Activated effector memory CD4-positive, alpha-beta T cell treated with anti-CD3 and anti-CD28 coated beads, Interleukin-2, amount 50 U/mL, for 16 hours (primary cell): ENCODE measurements around the gene RUNX1.

Source experiments
- DNase-seq: peaks from one replicate; pipeline ENCODE4 v3.0.0-alpha.2; 2020

RUNX1 gene

GRCh38 chr21:34889676-34890469 lies 159.2 kb downstream of the RUNX1 start:
- peak; percentile 91 for DNase-seq

DNA sequence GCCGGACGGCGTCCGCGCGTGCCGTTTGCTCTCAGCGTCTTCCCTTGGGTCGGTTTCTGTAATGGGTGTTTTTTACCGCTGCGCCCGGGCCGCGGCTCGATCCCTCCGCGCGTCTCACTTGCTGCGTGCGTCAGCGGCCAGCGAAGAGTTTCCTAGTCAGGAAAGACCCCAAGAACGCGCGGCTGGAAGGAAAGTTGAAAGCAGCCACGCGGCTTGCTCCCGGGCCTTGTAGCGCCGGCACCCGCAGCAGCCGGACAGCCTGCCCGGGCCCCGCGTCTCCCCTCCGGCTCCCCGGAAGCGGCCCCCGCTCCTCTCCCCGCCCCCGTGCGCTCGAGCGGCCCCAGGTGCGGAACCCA lies 159.8 kb downstream of the RUNX1 start:
- peak; percentile 84 for DNase-seq

GRCh38 chr21:34888569-34889319 lies 160.4 kb downstream of the RUNX1 start:
- peak; percentile 93 for DNase-seq

DNA sequence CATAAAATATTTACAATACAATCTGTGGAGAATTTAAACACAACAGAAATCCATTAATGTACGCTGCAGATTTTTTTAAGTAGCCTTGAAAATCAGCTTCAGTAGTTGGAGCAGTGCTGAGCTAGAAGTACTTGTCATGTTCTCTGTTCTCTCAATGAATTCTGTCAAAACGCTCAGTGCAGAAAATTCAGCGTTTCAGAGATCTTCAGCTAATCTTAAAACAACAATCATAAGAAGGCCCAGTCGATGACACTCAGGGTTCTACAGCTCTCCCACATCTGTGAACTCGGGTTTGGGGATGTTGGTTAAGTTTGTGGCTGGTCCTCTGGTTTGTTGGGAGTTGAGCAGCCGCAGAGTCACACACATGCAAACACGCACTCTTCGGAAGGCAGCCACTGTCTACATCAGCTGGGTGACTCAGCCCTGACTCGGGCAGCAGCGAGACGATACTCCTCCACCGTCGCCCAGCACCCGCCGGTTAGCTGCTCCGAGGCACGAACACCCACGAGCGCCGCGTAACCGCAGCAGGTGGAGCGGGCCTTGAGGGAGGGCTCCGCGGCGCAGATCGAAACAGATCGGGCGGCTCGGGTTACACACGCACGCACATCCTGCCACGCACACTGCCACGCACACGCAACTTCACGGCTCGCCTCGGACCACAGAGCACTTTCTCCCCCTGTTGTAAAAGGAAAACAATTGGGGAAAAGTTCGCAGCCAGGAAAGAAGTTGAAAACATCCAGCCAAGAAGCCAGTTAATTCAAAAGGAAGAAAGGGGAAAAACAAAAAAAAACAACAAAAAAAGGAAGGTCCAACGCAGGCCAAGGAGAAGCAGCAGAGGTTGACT lies 161.2 kb downstream of the RUNX1 start:
- DNase-seq: peak; percentile 96

- DNase-seq: no peak
Measured at GRCh38 chr21:34887105-34887442, 162.0 kb downstream of the RUNX1 start.

GRCh38 chr21:34886240-34887104 lies 162.6 kb downstream of the RUNX1 start:
- DNase-seq: peak; percentile 68

DNA sequence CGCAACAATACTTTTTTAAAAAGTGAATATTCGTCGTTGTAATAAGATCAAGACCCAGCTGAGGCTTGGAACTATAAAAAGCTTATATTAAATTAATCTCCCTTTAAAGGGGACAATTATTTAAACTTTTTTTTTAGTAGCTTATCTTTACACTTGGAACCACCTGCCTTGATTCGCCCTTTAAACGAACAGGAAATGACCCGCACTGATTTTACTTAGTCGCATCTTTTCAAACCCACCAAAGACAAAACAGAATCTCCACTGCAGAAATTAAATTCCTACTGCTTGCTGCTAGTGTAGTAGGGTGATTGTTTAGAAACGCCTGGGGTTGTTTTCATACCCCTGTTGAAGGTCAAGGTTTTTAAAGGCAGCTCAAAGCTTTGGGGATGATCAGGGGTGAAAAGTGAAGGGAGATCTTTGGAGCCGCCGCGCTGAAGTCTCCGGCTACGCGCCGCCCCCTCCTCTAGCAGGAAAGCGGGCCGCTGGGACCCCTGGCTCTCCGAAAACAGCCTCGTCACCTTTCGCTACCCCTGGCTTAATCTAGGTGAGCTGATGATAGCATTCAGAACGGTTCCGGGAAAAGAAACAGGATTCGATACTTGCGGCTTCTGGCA lies 163.4 kb downstream of the RUNX1 start:
- no peak for DNase-seq

- no peak for DNase-seq
Measured at GRCh38 chr21:34885125-34885524, 164.0 kb downstream of the RUNX1 start.

DNA sequence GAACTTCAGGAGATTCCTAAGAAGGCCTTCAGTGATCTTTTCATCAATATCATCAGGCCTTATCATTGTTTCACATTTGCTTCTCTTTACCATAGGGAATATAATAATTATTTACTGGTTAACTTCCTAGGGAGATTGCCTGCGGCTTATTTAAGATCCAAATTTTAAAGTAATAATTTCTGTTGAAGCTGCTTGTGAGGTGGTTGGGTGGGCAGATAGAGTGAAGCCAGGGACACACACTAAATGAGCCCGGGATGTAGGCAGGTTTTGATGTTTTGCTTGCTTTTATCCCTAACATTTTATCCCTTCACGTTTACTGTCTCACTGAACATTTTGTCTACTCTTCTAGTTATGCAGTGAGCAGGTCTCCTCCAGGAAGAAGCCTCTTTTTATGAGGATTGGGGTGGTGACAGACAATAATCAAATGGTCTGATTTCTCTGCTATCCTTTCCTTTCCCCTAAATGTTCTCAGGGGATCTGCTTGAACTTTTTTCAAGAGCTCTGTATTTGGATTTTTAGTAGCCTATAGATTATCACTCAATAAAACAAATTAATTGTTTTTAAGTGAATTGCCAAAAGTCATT lies 164.7 kb downstream of the RUNX1 start:
- no peak for DNase-seq

- no peak for DNase-seq
Measured at GRCh38 chr21:34883491-34884271, 165.4 kb downstream of the RUNX1 start.

GRCh38 chr21:34882719-34883131 lies 166.4 kb downstream of the RUNX1 start:
- DNase-seq: no peak

GRCh38 chr21:34881839-34882371 lies 167.2 kb downstream of the RUNX1 start:
- no peak for DNase-seq

DNA sequence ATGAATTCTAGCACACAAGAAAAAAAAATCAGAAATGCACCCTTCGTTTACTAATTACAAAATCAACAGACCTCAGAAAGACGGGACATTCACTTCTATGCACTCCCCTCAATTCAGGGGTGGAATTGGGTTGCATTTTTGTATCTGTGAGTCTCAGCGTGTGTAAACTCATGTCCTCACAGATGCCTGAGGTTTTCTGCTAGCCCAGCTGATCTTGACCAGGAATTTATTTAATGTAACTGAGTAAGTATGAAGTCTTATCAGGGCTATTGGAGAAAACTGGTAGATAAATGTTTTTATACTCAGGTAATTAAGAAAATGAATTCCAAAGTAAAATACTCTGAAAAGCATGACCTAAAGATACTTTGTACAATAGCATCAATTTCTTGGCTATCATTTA lies 167.7 kb downstream of the RUNX1 start:
- no peak for DNase-seq

DNA sequence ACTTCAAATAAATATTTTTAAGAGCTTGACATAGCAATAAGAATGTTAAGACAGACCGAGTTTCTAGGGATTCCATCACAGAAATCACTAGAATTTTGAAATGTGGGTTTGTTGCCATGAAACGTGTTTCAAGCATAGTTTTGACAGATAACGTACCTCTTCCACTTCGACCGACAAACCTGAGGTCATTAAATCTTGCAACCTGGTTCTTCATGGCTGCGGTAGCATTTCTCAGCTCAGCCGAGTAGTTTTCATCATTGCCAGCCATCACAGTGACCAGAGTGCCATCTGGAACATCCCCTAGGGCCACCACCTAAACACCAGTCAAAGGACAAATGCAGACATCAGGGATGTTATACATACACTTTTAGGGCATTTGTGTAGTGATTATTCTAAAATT lies 168.7 kb downstream of the RUNX1 start:
- no peak for DNase-seq

DNA sequence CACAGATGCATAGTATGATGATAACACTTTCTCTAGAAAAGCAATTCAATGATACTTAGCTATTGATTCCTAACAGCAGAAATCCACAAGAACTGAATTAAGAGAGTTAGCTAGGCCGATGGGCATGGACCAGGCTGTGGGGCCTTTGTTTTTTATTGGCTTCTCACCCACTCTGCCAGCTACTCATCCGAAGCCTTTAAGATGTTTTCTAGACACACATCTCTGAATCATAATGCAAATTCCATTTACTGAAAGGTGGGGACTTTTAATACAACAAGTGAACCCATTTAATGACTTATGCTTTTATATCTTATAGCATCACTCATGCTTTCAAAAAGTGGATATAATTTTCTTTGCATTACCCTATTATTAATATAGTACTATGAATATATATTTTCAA lies 170.2 kb downstream of the RUNX1 start:
- no peak for DNase-seq

DNA sequence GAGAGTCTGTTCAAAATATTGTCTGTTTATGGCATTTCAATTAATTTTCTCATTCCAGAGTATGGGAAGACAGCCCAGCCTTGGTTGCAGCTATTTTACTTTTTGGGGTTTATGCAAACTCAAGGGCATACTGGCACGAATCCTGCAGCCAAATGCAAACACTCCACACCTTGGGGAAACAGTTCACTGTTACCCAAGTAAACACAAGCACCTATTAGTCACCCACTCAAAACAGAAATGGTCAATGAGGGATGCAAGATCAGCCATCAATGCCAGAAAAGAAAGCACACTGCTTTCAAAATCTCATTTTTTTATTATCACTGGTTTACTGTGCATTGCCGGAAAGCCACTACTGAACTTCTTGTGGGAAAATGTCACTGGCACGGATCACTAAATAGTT lies 170.6 kb downstream of the RUNX1 start:
- DNase-seq: no peak

DNA sequence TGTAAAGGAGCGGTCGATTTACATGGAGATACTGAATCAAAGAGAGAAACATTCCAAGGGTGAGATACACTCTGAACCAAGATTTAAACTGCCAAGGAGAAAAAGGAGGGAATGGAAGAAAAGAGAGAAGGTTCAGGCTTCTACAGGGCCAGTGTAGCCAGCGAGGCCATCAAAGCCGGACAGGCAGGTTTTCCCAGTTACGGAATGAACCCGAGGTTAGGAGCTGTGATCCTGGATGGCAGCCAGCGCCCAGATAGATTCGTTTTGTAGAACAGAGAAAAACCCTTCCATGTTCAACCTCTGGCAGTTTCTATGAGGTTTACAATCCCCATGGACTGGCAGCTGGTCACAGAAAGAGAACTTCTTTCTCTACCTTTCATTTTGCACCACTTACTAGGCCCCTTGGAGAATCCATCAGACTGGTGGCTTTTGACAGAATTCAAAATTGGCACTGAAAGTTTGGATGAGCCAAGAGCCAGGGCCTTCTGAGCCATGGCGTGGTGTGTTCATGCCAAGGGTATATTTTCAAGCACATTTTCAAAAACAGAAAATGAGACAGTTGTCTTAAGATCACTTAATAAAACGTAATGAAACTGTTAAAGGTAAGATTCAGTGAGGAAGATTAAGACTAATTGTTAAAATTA lies 171.5 kb downstream of the RUNX1 start:
- DNase-seq: no peak

GRCh38 chr21:34875830-34876229 lies 173.3 kb downstream of the RUNX1 start:
- no peak for DNase-seq

DNA sequence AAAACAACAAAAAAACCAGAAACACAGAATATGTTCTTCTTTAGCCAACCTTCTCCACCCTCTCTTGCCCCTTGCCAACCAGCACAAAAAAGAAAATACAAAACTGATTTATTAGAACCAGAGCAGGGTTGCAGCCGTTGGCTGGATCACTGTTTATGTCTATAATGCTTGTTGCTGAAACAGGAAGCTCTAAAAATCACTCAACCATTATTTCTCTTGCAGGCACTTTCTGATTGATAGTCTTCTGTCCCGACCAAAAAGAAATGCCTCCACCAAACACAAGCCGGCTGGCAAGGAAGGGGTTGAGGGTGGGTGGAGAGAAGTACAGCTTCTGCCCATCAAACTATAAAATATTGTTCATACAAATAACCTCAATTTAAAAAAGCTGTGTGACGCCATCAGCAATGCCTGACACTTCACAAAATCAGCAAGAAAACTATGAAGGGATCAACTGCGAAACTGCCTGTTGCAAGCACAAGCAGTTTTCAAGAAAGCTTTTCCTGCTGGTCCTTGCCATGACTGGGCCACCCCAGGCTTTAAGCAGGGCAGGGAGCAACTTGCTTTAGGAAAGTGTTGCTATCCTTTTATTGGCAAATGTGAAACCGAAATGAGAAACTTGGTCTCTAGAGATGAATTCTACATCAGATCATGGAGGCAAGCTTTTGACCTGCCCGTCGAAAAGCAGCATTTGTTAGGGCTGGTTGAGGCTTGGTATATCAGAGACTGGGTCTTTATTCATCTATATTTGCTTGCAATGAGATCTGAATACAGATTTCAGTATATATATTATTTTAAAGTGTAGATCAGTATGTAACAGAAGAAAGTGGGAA lies 174.2 kb downstream of the RUNX1 start:
- DNase-seq: no peak
